ENCODE data around the gene CCDC85C. TPM values are rescaled to one million over a fixed set of nuclear protein-coding genes. Genes with fewer than 3 reads are reported as not detected.

CCDC85C gene
- total and polyA plus RNA-seq, 2 of the 8 experiments (the other 6 are each of a cell fraction or from before 2014, with no cell fraction given) = 16.8 to 35.8 TPM

- TF ChIP-seq, protein P1, sequence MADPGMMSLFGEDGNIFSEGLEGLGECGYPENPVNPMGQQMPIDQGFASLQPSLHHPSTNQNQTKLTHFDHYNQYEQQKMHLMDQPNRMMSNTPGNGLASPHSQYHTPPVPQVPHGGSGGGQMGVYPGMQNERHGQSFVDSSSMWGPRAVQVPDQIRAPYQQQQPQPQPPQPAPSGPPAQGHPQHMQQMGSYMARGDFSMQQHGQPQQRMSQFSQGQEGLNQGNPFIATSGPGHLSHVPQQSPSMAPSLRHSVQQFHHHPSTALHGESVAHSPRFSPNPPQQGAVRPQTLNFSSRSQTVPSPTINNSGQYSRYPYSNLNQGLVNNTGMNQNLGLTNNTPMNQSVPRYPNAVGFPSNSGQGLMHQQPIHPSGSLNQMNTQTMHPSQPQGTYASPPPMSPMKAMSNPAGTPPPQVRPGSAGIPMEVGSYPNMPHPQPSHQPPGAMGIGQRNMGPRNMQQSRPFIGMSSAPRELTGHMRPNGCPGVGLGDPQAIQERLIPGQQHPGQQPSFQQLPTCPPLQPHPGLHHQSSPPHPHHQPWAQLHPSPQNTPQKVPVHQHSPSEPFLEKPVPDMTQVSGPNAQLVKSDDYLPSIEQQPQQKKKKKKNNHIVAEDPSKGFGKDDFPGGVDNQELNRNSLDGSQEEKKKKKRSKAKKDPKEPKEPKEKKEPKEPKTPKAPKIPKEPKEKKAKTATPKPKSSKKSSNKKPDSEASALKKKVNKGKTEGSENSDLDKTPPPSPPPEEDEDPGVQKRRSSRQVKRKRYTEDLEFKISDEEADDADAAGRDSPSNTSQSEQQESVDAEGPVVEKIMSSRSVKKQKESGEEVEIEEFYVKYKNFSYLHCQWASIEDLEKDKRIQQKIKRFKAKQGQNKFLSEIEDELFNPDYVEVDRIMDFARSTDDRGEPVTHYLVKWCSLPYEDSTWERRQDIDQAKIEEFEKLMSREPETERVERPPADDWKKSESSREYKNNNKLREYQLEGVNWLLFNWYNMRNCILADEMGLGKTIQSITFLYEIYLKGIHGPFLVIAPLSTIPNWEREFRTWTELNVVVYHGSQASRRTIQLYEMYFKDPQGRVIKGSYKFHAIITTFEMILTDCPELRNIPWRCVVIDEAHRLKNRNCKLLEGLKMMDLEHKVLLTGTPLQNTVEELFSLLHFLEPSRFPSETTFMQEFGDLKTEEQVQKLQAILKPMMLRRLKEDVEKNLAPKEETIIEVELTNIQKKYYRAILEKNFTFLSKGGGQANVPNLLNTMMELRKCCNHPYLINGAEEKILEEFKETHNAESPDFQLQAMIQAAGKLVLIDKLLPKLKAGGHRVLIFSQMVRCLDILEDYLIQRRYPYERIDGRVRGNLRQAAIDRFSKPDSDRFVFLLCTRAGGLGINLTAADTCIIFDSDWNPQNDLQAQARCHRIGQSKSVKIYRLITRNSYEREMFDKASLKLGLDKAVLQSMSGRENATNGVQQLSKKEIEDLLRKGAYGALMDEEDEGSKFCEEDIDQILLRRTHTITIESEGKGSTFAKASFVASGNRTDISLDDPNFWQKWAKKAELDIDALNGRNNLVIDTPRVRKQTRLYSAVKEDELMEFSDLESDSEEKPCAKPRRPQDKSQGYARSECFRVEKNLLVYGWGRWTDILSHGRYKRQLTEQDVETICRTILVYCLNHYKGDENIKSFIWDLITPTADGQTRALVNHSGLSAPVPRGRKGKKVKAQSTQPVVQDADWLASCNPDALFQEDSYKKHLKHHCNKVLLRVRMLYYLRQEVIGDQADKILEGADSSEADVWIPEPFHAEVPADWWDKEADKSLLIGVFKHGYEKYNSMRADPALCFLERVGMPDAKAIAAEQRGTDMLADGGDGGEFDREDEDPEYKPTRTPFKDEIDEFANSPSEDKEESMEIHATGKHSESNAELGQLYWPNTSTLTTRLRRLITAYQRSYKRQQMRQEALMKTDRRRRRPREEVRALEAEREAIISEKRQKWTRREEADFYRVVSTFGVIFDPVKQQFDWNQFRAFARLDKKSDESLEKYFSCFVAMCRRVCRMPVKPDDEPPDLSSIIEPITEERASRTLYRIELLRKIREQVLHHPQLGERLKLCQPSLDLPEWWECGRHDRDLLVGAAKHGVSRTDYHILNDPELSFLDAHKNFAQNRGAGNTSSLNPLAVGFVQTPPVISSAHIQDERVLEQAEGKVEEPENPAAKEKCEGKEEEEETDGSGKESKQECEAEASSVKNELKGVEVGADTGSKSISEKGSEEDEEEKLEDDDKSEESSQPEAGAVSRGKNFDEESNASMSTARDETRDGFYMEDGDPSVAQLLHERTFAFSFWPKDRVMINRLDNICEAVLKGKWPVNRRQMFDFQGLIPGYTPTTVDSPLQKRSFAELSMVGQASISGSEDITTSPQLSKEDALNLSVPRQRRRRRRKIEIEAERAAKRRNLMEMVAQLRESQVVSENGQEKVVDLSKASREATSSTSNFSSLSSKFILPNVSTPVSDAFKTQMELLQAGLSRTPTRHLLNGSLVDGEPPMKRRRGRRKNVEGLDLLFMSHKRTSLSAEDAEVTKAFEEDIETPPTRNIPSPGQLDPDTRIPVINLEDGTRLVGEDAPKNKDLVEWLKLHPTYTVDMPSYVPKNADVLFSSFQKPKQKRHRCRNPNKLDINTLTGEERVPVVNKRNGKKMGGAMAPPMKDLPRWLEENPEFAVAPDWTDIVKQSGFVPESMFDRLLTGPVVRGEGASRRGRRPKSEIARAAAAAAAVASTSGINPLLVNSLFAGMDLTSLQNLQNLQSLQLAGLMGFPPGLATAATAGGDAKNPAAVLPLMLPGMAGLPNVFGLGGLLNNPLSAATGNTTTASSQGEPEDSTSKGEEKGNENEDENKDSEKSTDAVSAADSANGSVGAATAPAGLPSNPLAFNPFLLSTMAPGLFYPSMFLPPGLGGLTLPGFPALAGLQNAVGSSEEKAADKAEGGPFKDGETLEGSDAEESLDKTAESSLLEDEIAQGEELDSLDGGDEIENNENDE (IDR thresholded peaks at IDR 0.05; ENCODE audit: insufficient replicate concordance, low read length) = no peak
- TF ChIP-seq POLR2A (IDR thresholded peaks at IDR 0.05; ENCODE audit: control extremely low read depth in 1 of 2, low read depth in 2 of 2, low read length in 2 of 2) = no peak
- no peak for TF ChIP-seq EZH2 (IDR thresholded peaks at IDR 0.05; ENCODE audit: low read depth, low read length, severe bottlenecking)
- no peak for TF ChIP-seq BCL11A (IDR thresholded peaks at IDR 0.05; ENCODE audit: low read depth in 2 of 2, low read length in 2 of 2)
- TF ChIP-seq RAD21 (IDR thresholded peaks at IDR 0.05 in 1 of 2, conservative IDR thresholded peaks at IDR 0.05 in 1 of 2; ENCODE audit: low read depth in 2 of 2, low read length in 2 of 2) = no peak
Observed at GRCh38 chr14:99637624-99638023, 33.6 kb upstream of the CCDC85C start (continued).

Measured in H1 (cell line).